Neural progenitor cell (in vitro differentiated cells): ENCODE results near the gene DLEC1. TPM values are rescaled to one million over a fixed set of nuclear protein-coding genes. Genes with fewer than 3 reads are reported as not detected.
"Not testable (repeated sequence)": the region's sequence is repeated elsewhere in the genome, so short reads cannot be mapped to it uniquely, and the experiment has no call there.

Experiments used
- DNase-seq: peaks from one replicate; pipeline ENCODE4 v3.0.0-alpha.2; 2016; ENCODE audit warnings: low spot score
- H2AFZ ChIP-seq: fragments of 200-600 bp; sonication (generic); replicated peaks from 2 replicates; pipeline ENCODE4 v1.6.1; 2016; ENCODE audit warnings: antibody characterized with exemption
- H3F3A ChIP-seq: fragments of 200-600 bp; sonication (generic); 2 replicates; pipeline ENCODE4 v1.6.1; 2016; ENCODE audit warnings: antibody characterized with exemption, low read depth
- H3K27ac ChIP-seq: fragments of 200-600 bp; sonication (generic); 2 replicates; pipeline ENCODE4 v1.5.1; 2016; ENCODE audit warnings: mild to moderate bottlenecking
- H3K27me3 ChIP-seq: fragments of 200-600 bp; sonication (generic); 2 replicates; pipeline ENCODE4 v1.6.1; 2016; ENCODE audit warnings: mild to moderate bottlenecking, moderate library complexity
- H3K36me3 ChIP-seq: fragments of 200-600 bp; sonication (generic); 2 replicates; pipeline ENCODE4 v1.5.1; 2016
- H3K4me1 ChIP-seq: fragments of 200-600 bp; sonication (generic); 2 replicates; pipeline ENCODE4 v1.6.1; 2016; ENCODE audit warnings: mixed run types
- H3K4me2 ChIP-seq: fragments of 200-600 bp; sonication (generic); 2 replicates; pipeline ENCODE4 v1.6.1; 2016
- H3K4me3 ChIP-seq: fragments of 200-600 bp; sonication (generic); 2 replicates; pipeline ENCODE4 v1.5.1; 2016
- H3K79me2 ChIP-seq: fragments of 200-600 bp; sonication (generic); 2 replicates; pipeline ENCODE4 v1.6.1; 2016; ENCODE audit warnings: low read depth
- H3K9ac ChIP-seq: fragments of 200-600 bp; sonication (generic); 2 replicates; pipeline ENCODE4 v1.6.1; 2016
- H3K9me3 ChIP-seq: fragments of 200-600 bp; sonication (generic); 2 replicates; pipeline ENCODE4 v1.5.1; 2016; ENCODE audit warnings: low read depth
- H4K20me1 ChIP-seq: fragments of 200-600 bp; sonication (generic); 2 replicates; pipeline ENCODE4 v1.6.1; 2016; ENCODE audit warnings: low read depth
- H3K27ac Mint-ChIP-seq: 3 replicates; pipeline ENCODE4 v1.8.0; 2021; ENCODE audit warnings: mixed read lengths
- H3K27me3 Mint-ChIP-seq: 2 replicates; pipeline ENCODE4 v1.8.0; 2022; ENCODE audit warnings: low read depth, mild to moderate bottlenecking, inconsistent platforms, moderate library complexity, mixed read lengths; ENCODE audit not compliant: insufficient read depth
- H3K36me3 Mint-ChIP-seq: 3 replicates; pipeline ENCODE4 v1.8.0; 2021; ENCODE audit warnings: mixed read lengths
- H3K4me1 Mint-ChIP-seq: 3 replicates; pipeline ENCODE4 v1.8.0; 2021; ENCODE audit warnings: mixed read lengths
- H3K4me3 Mint-ChIP-seq: 3 replicates; pipeline ENCODE4 v1.8.0; 2021; ENCODE audit warnings: mild to moderate bottlenecking, moderate library complexity, mixed read lengths
- H3K9me3 Mint-ChIP-seq: 3 replicates; pipeline ENCODE4 v1.8.0; 2020; ENCODE audit warnings: mixed read lengths
- EZH2 ChIP-seq: fragments of 200-600 bp; sonication (generic); IDR thresholded peaks from 2 replicates; pipeline ENCODE4 v1.6.1; 2017; ENCODE audit warnings: antibody characterized with exemption, mild to moderate bottlenecking, moderate library complexity
- EZH2phosphoT487 ChIP-seq: fragments of 200-600 bp; sonication (generic); IDR thresholded peaks from 2 replicates; pipeline ENCODE4 v1.6.1; 2017; ENCODE audit warnings: antibody characterized with exemption
- total RNA-seq: library from RNA; depleted of rRNA; stranded (reverse); fragments of >200 nt; gene quantifications from 2 replicates; pipeline ENCODE4 v1.2.3, GENCODE V29; 2015; ENCODE audit warnings: low replicate concordance
- TF ChIP-seq, protein P1 (sequence below): fragments of 200-600 bp; sonication (generic); IDR thresholded peaks from 2 replicates; pipeline ENCODE4 v1.5.1; 2017; ENCODE audit warnings: antibody characterized with exemption, mild to moderate bottlenecking

Gene DLEC1
- total RNA-seq, 1 donor from 2014 or later: 0.60 TPM

DNA sequence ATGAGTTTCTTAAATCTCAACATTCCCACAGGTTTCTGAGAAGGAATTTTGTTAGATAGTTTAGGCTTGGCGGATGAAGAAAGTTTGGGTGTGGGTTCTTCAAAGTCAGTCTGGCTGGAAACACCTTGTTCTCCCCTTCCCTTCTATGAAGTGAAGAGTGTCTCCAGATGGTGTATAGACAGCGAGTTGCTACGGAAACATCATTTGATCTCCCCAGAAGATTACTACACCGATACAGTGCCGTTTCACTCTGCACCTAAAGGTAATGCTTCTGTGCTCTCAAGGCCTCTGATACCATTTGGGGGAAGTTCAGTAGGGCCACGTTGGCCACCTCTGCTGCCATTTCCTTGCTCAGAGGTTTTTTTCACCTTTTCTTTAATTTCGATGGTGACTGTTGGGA, 20.6 kb downstream of the DLEC1 start:
- H3K79me2 ChIP-seq: no peaks in the 10 kb centered on the region
- no peaks in the 10 kb centered on the region for H3K9me3 ChIP-seq
- no peaks in the 10 kb centered on the region for H3F3A ChIP-seq
- no peaks in the 10 kb centered on the region for H4K20me1 ChIP-seq
- no peaks in the 10 kb centered on the region for H3K36me3 ChIP-seq
- no peak for DNase-seq
- Mint-ChIP-seq H3K27ac (no peak overlapping the region), H3K27me3 (peaks cover 2% of the 10 kb centered on the region), H3K4me3 (no peak overlapping the region), H3K4me1 (no peaks in the 10 kb centered on the region), H3K36me3 (no peaks in the 10 kb centered on the region), H3K9me3 (peaks cover 5% of the 10 kb centered on the region)
- H3K4me2 ChIP-seq: no peak overlapping the region
- no peak for TF ChIP-seq EZH2
- TF ChIP-seq, protein P1, sequence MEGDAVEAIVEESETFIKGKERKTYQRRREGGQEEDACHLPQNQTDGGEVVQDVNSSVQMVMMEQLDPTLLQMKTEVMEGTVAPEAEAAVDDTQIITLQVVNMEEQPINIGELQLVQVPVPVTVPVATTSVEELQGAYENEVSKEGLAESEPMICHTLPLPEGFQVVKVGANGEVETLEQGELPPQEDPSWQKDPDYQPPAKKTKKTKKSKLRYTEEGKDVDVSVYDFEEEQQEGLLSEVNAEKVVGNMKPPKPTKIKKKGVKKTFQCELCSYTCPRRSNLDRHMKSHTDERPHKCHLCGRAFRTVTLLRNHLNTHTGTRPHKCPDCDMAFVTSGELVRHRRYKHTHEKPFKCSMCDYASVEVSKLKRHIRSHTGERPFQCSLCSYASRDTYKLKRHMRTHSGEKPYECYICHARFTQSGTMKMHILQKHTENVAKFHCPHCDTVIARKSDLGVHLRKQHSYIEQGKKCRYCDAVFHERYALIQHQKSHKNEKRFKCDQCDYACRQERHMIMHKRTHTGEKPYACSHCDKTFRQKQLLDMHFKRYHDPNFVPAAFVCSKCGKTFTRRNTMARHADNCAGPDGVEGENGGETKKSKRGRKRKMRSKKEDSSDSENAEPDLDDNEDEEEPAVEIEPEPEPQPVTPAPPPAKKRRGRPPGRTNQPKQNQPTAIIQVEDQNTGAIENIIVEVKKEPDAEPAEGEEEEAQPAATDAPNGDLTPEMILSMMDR: no peak
- no peak for TF ChIP-seq EZH2phosphoT487
- H3K4me1 ChIP-seq: no peaks in the 10 kb centered on the region
- H2AFZ ChIP-seq: no peak overlapping the region
- H3K27ac ChIP-seq: no peak overlapping the region
- no peak overlapping the region for H3K9ac ChIP-seq
- no peak overlapping the region for H3K4me3 ChIP-seq
- no peaks in the 10 kb centered on the region for H3K27me3 ChIP-seq

DNA sequence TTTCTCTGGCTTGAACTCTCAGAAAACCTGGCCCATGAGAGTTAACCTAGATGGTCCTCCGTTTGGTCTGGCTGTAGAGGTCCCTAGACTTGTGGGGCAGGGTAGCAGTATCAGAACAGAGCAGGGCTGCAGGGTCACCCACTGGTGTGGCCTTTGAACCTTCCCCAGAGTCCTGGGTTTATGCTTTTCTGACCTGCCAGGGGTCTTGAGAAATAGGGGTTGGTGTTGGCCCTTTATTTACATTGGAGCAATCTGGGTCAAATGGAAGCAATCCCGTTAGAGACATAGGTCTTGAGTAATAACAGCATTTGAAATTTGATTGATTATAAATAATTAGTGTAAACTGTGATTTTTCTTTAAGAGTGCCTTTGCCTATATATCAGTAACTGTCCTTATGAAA, 23.8 kb downstream of the DLEC1 start:
- H3K4me3 Mint-ChIP-seq: no peak overlapping the region
- TF ChIP-seq EZH2 (no peak), EZH2phosphoT487 (no peak)
- TF ChIP-seq, protein P1: no peak
- H3K27ac ChIP-seq: no peak overlapping the region

DNA sequence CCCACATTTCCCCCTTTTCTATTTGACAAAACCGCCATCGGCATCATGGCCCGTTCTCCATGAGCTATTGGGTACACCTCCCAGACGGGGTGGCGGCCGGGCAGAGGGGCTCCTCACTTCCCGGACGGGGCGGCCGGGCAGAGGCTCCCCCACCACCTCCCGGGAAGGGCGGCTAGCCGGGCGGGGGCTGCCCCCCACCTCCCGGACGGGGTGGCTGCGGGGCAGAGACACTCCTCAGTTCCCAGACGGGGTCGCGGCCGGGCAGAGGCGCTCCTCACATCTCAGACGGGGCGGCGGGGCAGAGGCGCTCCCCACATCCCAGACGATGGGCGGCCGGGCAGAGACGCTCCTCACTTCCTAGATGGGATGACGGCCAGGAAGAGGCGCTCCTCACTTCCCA, 25.4 kb downstream of the DLEC1 start:
- not testable (repeated sequence) for H3K4me3 ChIP-seq, DNase-seq, H3K79me2 ChIP-seq, H3K4me1 ChIP-seq, H3K4me2 ChIP-seq, H3K27me3 ChIP-seq, H3K9ac ChIP-seq, H3K9me3 ChIP-seq, H3K4me3 Mint-ChIP-seq, H3K27ac Mint-ChIP-seq, H3F3A ChIP-seq, H2AFZ ChIP-seq, H3K27ac ChIP-seq, H3K36me3 ChIP-seq, H4K20me1 ChIP-seq, H3K4me1 Mint-ChIP-seq, H3K27me3 Mint-ChIP-seq, H3K36me3 Mint-ChIP-seq
- peaks cover 14% of the 10 kb centered on the region for H3K9me3 Mint-ChIP-seq

More for the DNA sequence above, 23.8 kb downstream of the DLEC1 start:
- Histone ChIP-seq H3K4me1 (no peaks in the 10 kb centered on the region), H2AFZ (no peak overlapping the region), H4K20me1 (no peaks in the 10 kb centered on the region), H3K79me2 (no peaks in the 10 kb centered on the region), H3K4me2 (no peak overlapping the region), H3K9me3 (no peaks in the 10 kb centered on the region), H3K36me3 (no peaks in the 10 kb centered on the region), H3F3A (no peaks in the 10 kb centered on the region), H3K9ac (no peak overlapping the region), H3K27me3 (no peaks in the 10 kb centered on the region), H3K4me3 (no peak overlapping the region)
- no peak for DNase-seq
- Mint-ChIP-seq H3K9me3 (peaks cover 14% of the 10 kb centered on the region), H3K27me3 (peaks cover 2% of the 10 kb centered on the region), H3K27ac (no peak overlapping the region), H3K4me1 (no peaks in the 10 kb centered on the region), H3K36me3 (no peaks in the 10 kb centered on the region)

DNA sequence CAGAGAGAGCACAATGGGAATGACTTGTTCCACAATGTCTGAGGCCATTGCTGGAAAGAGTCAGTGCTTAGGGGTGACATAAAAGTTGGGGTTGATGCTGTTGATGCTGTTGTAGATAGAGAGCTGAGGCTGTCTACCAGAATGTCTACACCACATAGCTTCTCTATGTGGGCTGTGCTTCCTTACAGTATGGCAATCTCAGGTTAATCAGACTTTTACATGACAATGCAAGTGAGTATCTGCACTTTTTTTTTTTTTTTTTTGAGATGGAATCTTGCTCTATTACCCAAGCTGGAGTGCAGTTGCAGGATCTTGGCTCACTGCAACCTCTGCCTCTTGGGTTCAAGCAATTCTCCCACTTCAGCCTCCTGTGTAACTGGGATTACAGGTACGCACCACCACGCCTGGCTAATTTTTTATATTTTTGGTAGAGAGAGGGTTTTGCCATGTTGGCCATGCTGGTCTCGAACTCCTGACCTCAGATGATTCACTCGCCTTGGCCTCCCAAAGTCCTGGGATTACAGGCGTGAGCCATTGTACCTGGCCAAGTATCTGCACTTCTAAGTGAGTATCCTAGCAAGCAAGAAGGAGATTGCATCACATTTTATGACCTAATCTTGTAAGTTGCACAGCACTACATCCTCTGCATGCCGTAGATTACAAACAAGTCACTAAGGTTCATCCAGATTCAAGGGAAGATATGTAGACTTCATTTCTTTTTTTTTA, 28.7 kb downstream of the DLEC1 start:
- Histone ChIP-seq H3K9me3 (no peaks in the 10 kb centered on the region), H3K27me3 (no peaks in the 10 kb centered on the region), H3K36me3 (no peaks in the 10 kb centered on the region), H3K4me1 (peaks cover 12% of the 10 kb centered on the region), H2AFZ (no peak overlapping the region), H3K4me3 (no peak overlapping the region), H4K20me1 (no peaks in the 10 kb centered on the region), H3K4me2 (no peak overlapping the region), H3F3A (no peaks in the 10 kb centered on the region), H3K9ac (no peak overlapping the region), H3K27ac (no peak overlapping the region), H3K79me2 (no peaks in the 10 kb centered on the region)
- no peak overlapping the region for H3K4me3 Mint-ChIP-seq
- no peak overlapping the region for H3K27ac Mint-ChIP-seq
- peaks cover 11% of the 10 kb centered on the region for H3K9me3 Mint-ChIP-seq
- no peaks in the 10 kb centered on the region for H3K27me3 Mint-ChIP-seq
- TF ChIP-seq, protein P1: no peak
- no peaks in the 10 kb centered on the region for H3K4me1 Mint-ChIP-seq
- no peaks in the 10 kb centered on the region for H3K36me3 Mint-ChIP-seq
- no peak for DNase-seq
